ENCODE results near the gene GRAPL.
"Not testable (repeated sequence)": the region's sequence is repeated elsewhere in the genome, so short reads cannot be mapped to it uniquely, and the experiment has no call there.

The GRAPL gene

DNA sequence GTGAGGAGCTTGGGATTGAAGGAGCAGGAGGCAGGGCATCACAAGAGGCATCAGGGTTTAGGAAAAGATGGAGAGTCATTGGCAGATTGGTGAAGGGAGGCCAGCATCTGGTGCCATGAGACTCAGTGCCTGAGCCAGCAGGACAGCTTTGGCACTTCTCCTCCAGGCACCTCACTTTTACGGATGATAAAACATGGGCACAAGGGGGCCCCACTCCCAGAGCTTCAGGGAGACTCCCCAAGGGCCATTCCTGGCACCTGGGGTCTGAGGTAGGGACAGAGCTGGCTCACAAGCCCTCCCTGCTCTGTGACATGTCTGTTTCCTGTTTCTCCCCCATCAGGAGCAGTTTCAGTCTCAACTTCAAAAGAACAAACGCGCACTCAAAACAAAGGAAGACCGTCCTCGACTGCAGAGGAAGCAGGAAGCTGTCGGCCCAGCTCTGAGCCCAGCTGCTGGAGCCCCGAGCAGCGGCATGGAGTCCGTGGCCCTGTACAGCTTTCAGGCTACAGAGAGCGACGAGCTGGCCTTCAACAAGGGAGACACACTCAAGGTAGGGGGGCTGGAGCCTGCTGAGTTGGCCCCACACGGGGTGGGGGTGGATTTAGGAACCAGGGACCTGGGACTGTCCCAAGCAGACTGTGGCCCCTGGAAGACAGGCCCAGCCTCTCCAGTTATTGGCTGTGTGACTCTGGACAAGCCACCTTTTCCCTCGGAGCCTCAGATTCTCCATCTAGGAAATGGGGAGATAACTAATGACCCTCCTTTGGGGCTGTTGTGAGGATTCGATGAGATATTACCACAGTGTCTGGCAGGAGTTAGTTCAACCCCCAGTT lies at the start of gene GRAPL:
GRAPL (plus strand) TSS at position 442 of the 833 bp plus-strand sequence; CDS start at position 473, 31 bp downstream.
- H3K27ac ChIP-seq; H3K4me3 ChIP-seq; DNase-seq (ENCODE audit: low spot score): not testable (repeated sequence)

DNA sequence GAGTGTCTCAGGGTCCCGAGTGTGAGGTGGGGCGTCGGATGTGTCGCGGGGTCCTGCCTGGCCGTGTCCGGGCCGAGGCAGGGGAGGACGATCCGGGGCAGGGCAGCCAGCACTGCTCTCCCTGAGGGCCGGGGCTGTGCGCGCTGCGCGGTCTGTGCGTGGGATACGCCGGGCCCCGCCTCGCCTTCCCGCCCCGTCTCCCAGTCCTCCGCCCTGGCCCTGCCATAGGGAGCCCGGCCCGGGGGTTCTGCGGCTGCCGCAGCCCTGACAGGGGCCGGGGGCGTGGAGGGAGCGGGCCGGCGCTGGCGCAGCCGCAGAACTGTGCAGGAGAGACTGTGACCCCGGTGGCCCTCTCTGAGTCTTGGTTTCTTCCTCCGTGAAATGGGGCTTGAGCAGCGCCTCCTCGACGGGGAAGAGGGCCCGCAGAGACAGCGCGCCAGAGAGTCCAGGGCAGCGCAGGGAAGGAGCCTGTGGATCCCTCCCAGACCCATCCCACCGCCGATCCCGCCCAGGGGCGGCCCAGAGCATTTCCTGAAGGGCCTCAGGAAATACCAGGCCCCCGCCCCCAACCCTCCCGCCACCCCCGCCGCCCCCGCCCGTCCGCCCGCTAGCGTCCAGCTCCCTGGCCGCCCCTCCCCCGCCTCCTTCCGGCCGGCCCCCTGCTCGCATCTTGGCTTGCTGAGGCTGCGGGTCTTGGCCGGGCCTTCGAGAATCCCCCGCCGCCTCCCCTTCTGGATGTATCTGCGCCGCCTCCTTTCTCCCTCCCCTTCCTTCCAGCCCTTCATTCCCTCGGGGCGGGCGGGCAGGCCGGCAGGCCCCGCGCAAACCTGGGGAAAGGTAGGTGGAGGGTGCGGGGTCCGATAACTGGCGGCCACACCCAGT lies 38.3 kb upstream of the GRAPL start:
- not testable (repeated sequence) for H3K27ac ChIP-seq; H3K4me3 ChIP-seq; DNase-seq (ENCODE audit: low spot score)

GRCh38 chr17:19090058-19090772 lies 37.2 kb upstream of the GRAPL start:
- not testable (repeated sequence) for DNase-seq (ENCODE audit: low spot score); H3K4me3 ChIP-seq; H3K27ac ChIP-seq

DNA sequence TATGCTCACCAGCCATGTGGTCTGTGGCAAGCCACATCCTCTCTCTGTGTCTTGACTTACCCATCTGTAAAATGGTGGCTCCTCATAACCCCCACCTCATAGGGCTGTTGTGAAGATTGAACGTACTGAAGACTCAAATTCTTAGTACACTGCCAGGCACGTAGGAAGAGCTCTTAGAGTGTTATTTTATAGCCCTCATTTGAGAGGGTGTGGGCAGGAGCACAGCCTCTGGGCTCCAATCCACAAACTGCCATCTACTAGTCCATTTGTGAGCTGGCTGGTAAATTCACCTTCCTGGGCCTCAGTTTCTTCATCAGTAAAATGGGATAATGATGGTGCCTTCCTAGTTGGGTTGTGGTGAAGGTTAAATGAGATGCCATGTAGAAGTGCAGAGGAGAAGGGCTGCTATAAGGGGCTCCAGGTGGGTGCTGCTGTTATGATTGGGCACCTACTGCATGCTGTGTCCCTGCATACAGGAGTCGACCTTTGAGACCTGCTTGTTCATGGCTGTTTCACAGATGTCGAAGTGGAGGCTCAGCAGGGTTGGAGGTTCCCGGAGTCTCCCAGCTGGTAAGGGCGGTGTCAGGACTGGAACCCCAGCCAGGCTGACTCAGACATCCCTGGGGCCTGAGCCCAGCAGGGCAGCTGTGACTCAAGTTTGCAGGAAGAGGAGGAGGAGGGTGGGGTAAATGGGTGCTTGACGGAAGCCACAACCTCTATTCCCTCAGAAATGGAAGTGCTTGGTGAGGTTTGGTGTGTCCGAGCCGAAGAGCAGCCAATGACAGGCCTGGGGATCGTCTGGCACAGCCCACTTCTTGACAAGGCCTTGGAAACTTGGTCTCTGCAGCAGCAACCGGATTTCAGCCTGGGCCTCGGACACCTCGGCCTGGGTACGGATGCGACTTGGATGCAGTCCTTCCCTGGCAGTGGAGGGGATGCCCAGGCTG lies 34.4 kb upstream of the GRAPL start:
- H3K27ac ChIP-seq, result peak overlapping the region; percentile 42 to 82

DNA sequence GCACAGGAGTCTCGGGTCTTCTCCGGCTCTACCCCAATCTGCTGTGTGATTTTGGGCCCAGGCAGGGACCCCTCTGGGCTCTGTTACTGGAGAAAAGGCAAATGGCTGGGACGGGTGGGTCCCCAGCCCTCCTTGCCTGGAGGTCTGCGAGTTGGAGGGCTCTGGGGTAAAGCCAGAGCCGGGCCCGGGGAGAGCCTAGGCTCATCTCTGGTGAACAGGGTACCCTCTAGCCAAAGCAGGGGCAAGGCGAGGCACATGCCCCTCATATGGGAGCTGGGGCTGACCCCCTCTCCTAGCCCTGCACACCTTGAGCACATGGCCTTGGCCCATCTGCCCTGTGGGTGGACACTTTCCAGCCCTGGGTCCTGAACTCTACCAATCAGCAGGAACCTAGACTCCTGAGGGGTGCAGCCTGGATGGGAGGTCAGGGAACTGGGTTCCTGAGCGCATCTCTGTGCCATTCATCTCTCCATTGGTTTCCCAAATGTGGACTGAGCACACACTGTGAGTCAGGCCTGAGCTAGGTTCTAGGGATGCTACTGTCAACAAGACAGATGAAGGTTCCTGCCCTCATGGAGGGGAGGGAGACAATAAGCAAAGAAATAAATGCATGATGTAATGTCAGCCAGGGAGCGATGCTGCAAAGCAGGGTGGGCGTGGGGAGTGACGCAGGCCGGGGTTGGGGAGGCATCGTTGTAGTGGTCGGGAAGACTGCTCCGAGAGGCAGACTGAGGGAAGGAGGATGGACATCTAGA lies 33.5 kb upstream of the GRAPL start:
- not testable (repeated sequence) for DNase-seq (ENCODE audit: low spot score); H3K4me3 ChIP-seq
- peak overlapping the region in 1 of 2 donors; percentile 82 for H3K27ac ChIP-seq

More for the DNA sequence above, 34.4 kb upstream of the GRAPL start:
- not testable (repeated sequence) for DNase-seq (ENCODE audit: low spot score); H3K4me3 ChIP-seq

- peak; percentile 0 for DNase-seq (ENCODE audit: low spot score)
- H3K4me3 ChIP-seq, H3K27ac ChIP-seq: not testable (repeated sequence)
Measured at GRCh38 chr17:19108517-19108916, 18.9 kb upstream of the GRAPL start.

DNA sequence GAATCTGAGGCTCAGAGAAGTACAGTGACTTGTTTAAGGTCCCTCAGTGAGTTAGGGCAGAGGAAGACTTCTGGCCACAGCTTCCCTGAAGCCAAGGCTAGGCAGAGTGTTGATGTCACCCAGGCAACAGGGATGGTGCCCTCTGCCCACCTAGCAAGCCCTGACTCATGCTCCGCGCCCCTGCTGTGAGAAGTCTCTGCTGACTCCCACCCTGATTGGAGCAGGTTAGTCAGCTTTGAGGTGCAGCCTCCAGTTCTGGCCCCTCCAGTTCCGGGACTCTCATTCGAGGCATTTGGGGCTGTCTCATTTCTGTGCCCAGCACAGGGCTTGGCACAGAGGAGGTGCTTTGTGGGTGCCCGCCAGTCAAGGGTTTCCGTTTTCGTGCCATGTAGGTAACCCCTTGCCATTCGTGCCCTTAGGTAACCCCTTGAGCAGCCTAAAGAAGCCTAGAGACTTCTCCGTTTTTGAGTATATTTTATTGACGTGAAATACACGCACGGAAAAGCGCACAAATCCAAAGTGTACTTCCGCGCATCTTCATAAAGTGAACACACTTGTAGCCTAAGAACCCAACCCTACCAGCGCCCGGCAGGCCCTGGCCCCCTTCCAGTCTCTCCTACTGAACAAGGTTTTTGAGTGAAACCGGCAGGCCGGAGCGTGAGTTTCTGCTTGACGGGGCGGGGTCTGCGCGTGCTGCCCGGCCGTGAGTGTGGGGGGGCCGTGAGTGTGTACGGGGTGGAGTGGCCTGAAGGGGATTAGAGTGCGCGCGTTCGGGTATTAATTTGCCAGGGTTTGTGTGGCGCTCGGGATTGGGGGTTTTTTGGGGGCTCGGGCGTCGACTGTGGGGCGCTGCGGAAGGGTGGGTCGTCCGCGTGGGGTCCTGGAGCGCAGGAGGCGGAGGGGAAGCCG lies 16.9 kb upstream of the GRAPL start:
- Histone ChIP-seq H3K27ac (peak overlapping the region; percentile 72 to 86), H3K4me3 (peak overlapping the region; percentile 70)
- not testable (repeated sequence) for DNase-seq (ENCODE audit: low spot score)

- Histone ChIP-seq H3K4me3 (peak overlapping the region; percentile 70), H3K27ac (peak overlapping the region; percentile 72 to 86)
- DNase-seq (ENCODE audit: low spot score), result not testable (repeated sequence)
Measured at GRCh38 chr17:19111111-19111711, 16.2 kb upstream of the GRAPL start.

GRCh38 chr17:19111801-19112458 lies 15.5 kb upstream of the GRAPL start:
- peak overlapping the region in 1 of 2 donors; percentile 52 for H3K27ac ChIP-seq
- H3K4me3 ChIP-seq, result peak overlapping the region; percentile 22
- DNase-seq (ENCODE audit: low spot score), result not testable (repeated sequence)

DNA sequence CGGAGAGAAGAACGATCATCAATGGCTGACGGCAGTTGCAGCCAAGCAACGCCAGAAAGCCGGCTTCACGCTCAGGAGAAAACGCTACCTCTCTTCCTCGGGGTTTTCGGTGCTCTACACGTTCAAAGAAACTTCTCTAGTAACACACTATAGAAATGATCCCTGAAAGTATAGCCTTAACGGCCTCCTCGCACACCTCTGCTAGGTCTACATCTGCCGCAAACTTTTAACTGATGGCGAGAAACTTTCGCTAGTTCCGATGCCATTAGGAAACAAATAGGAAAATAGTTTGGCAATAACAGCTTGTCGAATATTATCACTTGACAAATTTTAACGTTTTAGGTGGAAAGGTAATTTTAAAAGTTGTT lies 14.9 kb upstream of the GRAPL start:
- H3K27ac ChIP-seq; H3K4me3 ChIP-seq; DNase-seq (ENCODE audit: low spot score): not testable (repeated sequence)

- not testable (repeated sequence) for H3K27ac ChIP-seq, H3K4me3 ChIP-seq
Measured at GRCh38 chr17:19118695-19119094, 8.7 kb upstream of the GRAPL start.

DNA sequence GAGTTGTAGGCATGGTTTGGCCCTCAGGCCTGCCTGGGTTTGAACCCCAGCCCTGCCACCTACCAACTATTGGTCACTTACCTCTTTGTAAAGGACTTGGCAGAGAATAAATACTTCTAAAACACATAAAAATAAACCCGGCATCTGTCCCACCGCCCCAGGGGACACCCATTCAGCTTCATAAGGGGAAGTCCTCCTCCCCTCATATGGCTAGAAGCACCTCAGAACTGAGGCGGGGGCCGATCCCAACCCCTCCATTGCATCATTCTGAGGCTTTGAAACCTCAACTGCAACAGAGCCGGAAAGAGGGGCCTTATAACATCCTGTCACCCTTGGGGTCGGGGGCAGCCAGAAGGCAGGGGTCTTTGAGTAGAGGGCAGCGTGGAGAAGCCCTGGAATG lies 2.1 kb upstream of the GRAPL start:
- not testable (repeated sequence) for H3K27ac ChIP-seq; DNase-seq (ENCODE audit: low spot score); H3K4me3 ChIP-seq

More at GRCh38 chr17:19118695-19119094, 8.7 kb upstream of the GRAPL start:
- not testable (repeated sequence) for DNase-seq (ENCODE audit: low spot score)

- H3K4me3 ChIP-seq; H3K27ac ChIP-seq; DNase-seq (ENCODE audit: low spot score): not testable (repeated sequence)
Measured at GRCh38 chr17:19129500-19129899, 2.1 kb downstream of the GRAPL start.

DNA sequence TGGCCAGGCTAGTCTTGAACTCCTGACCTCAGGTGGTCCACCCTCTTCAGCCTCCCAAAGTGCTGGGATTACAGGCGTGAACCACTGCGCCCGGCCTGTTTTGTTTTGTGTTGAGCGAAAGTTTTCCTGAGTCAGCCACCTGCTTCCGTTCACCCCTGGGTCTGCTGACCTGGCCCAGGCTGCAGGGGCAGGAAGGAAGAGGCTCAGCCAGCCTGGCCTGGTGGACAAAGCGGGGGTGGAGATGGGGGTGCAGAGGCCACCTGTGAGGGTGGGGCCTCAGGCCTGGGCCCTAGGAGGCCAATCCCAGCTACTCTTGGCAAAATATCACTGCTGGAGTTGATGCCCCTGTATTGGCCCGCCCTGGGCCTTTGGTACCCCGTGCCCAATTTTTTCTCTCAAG lies 3.7 kb downstream of the GRAPL start:
- H3K4me3 ChIP-seq; H3K27ac ChIP-seq; DNase-seq (ENCODE audit: low spot score): not testable (repeated sequence)

- not testable (repeated sequence) for H3K4me3 ChIP-seq; DNase-seq (ENCODE audit: low spot score); H3K27ac ChIP-seq
Measured at GRCh38 chr17:19131772-19132171, 4.4 kb downstream of the GRAPL start.
